Sigmoid colon (tissue), 7 donors: ENCODE measurements around the gene CSNK1G3. TPM values are rescaled to one million over a fixed set of nuclear protein-coding genes. Genes with fewer than 3 reads are reported as not detected.
A peak's percentile ranks its signal among the peaks of the same experiment; 100 is the strongest.

Experiments used
- DNase-seq: peaks from one replicate; pipeline ENCODE4 v3.0.0-alpha.2; 2019
- H3K27ac ChIP-seq, 4 donors: fragments of 200-600 bp; sonication (generic); one replicate each; pipeline ENCODE4 v1.5.1; 2016 to 2019; ENCODE audit warnings: mild to moderate bottlenecking in 1 of 4
- H3K27me3 ChIP-seq, 3 donors: fragments of 200-600 bp; sonication (generic); one replicate each; pipeline ENCODE4 v1.5.1; 2019; ENCODE audit warnings: mild to moderate bottlenecking in 1 of 3
- H3K36me3 ChIP-seq, 4 donors: fragments of 200-600 bp; sonication (generic); one replicate each; pipeline ENCODE4 v1.5.1; 2016 to 2019
- H3K4me1 ChIP-seq, 4 donors: fragments of 200-600 bp; sonication (generic); one replicate each; pipeline ENCODE4 v1.5.1; 2017 to 2019
- H3K4me3 ChIP-seq, 4 donors: fragments of 200-600 bp; sonication (generic); one replicate each; pipeline ENCODE4 v1.5.1; 2017 to 2019; ENCODE audit warnings: mild to moderate bottlenecking in 2 of 4, moderate library complexity in 1 of 4
- H3K9me3 ChIP-seq, 4 donors: fragments of 200-600 bp in 3 of 4; sonication (generic) in 3 of 4; one replicate each; pipeline versions ENCODE4 v1.5.1 to v1.6.1; 2013 to 2019
- EP300 ChIP-seq, 4 donors: sonication (generic); formaldehyde crosslinking; IDR thresholded peaks; one replicate each; pipeline ENCODE4 v1.6.1; 2017; ENCODE audit warnings: antibody characterized with exemption in 4 of 4
- POLR2A ChIP-seq, 2 donors: fragments of 450-650 bp; IDR thresholded peaks; one replicate each; pipeline ENCODE4 v1.6.1; 2016; ENCODE audit warnings: antibody characterized with exemption in 2 of 2, mild to moderate bottlenecking in 2 of 2, moderate library complexity in 2 of 2
- POLR2AphosphoS5 ChIP-seq, 4 donors: sonication (generic); formaldehyde crosslinking; IDR thresholded peaks; one replicate each; pipeline ENCODE4 v1.6.1; 2017; ENCODE audit warnings: antibody characterized with exemption in 4 of 4
- WGBS, 2 donors: extraction: QIAGEN DNeasy Blood & Tissue Kit; methylation state at CpG; one replicate each; pipeline ENCODE4 v1.1.7; 2013; 5-methylcytosine and 5-hydroxymethylcytosine counted together
- intact Hi-C: fragments of 100-400 bp; cut with DNase I; formaldehyde crosslinking; loops from one replicate; pipeline ENCODE4 v1.15.1; 2023
- polyA plus RNA-seq, 3 donors: library from polyadenylated mRNA; stranded (reverse); fragments of 200-250 nt; gene quantifications; one replicate each; pipeline ENCODE4 v1.2.3, GENCODE V29; 2013
- total RNA-seq, 4 donors: library from RNA; depleted of rRNA; stranded (reverse); fragments of >200 nt; gene quantifications; one replicate each; pipeline ENCODE4 v1.1.0, GENCODE V29; 2016
- TF ChIP-seq, protein P1 (sequence below), 4 experiments: fragments of 450-650 bp in 3 of 4; fragments of 200-600 bp in 1 of 4; IDR thresholded peaks; one replicate each; pipeline ENCODE4 v1.5.1; 2016 to 2019; ENCODE audit warnings: antibody characterized with exemption in 4 of 4, mild to moderate bottlenecking in 3 of 4, moderate library complexity in 2 of 4
- donor health status: healthy with polysubstance abuse.
- donor health status: Bipolar disorder and iron deficiency.
- donor health status: healthy.

CSNK1G3 gene
- total and polyA plus RNA-seq, 7 donors = 21.6 to 99.6 (median 55.8) TPM

- no peak for DNase-seq
- Histone ChIP-seq H3K4me1 (no peaks in the 10 kb centered on the region), H3K36me3 (no peaks in the 10 kb centered on the region), H3K4me3 (no peak overlapping the region), H3K27me3 (no peaks in the 10 kb centered on the region), H3K9me3 (no peaks in the 10 kb centered on the region), H3K27ac (no peak overlapping the region)
- TF ChIP-seq, protein P1, sequence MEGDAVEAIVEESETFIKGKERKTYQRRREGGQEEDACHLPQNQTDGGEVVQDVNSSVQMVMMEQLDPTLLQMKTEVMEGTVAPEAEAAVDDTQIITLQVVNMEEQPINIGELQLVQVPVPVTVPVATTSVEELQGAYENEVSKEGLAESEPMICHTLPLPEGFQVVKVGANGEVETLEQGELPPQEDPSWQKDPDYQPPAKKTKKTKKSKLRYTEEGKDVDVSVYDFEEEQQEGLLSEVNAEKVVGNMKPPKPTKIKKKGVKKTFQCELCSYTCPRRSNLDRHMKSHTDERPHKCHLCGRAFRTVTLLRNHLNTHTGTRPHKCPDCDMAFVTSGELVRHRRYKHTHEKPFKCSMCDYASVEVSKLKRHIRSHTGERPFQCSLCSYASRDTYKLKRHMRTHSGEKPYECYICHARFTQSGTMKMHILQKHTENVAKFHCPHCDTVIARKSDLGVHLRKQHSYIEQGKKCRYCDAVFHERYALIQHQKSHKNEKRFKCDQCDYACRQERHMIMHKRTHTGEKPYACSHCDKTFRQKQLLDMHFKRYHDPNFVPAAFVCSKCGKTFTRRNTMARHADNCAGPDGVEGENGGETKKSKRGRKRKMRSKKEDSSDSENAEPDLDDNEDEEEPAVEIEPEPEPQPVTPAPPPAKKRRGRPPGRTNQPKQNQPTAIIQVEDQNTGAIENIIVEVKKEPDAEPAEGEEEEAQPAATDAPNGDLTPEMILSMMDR (IDR thresholded peaks at IDR 0.05) = no peak
- TF ChIP-seq EP300 (IDR thresholded peaks at IDR 0.05) (no peak), POLR2A (IDR thresholded peaks at IDR 0.05) (no peak), POLR2AphosphoS5 (IDR thresholded peaks at IDR 0.05) (peak in 1 of 4 donors; percentile 34)
- WGBS, 2 donors = 89 to 94% methylated on average over 1 of the region's 1 CpG
- intact Hi-C loops = no loop called here
These were observed 35.2 kb upstream of the CSNK1G3 start for GRCh38 chr5:123476731-123477130.

DNA sequence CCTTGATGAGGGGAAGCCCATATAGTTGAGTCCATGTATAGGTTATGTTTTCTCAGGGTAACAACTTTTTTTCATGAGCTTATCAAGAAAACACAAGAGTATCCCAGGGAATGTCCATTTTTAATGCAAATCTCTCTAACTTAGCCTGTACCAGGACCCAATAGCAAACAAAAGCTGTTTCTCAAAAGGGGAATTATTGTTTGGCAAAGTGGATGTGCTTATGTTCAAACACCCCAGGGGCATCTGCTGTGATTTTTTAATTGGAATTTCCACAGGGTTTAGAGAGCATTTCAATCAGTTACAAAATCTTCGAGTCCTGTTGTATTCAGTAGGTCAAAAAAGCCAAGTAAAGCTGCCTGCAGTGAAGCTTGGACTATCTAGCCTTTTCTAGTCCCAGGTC is 33.4 kb upstream of the CSNK1G3 start:
- H3K4me3 ChIP-seq = no peak overlapping the region
- no peaks in the 10 kb centered on the region for H3K9me3 ChIP-seq
- H3K36me3 ChIP-seq = no peaks in the 10 kb centered on the region
- H3K27me3 ChIP-seq = no peaks in the 10 kb centered on the region
- 84 to 92% methylated on average over 1 of the region's 1 CpG for WGBS, 2 donors
- intact Hi-C loops = no loop called here
- H3K27ac ChIP-seq = no peak overlapping the region
- H3K4me1 ChIP-seq = no peaks in the 10 kb centered on the region
- DNase-seq = no peak
- TF ChIP-seq EP300 (IDR thresholded peaks at IDR 0.05) (no peak), POLR2A (IDR thresholded peaks at IDR 0.05) (no peak), POLR2AphosphoS5 (IDR thresholded peaks at IDR 0.05) (no peak)
- TF ChIP-seq, protein P1 (IDR thresholded peaks at IDR 0.05) = no peak

- Histone ChIP-seq H3K27ac (no peak overlapping the region), H3K4me3 (no peak overlapping the region), H3K36me3 (no peaks in the 10 kb centered on the region), H3K4me1 (peaks cover 0 to 26% (median 20%) of the 10 kb centered on the region in 4 donors), H3K27me3 (no peaks in the 10 kb centered on the region), H3K9me3 (no peaks in the 10 kb centered on the region)
- no peak for TF ChIP-seq POLR2A (IDR thresholded peaks at IDR 0.05)
- TF ChIP-seq POLR2AphosphoS5 (IDR thresholded peaks at IDR 0.05) = no peak
- TF ChIP-seq EP300 (IDR thresholded peaks at IDR 0.05) = no peak
- TF ChIP-seq, protein P1 (IDR thresholded peaks at IDR 0.05) = no peak
- WGBS, 2 donors = 91% methylated on average over 4 of the region's 4 CpGs
- intact Hi-C loops = no loop called here
- DNase-seq = no peak
These were observed 29.7 kb upstream of the CSNK1G3 start for GRCh38 chr5:123482258-123482657.

DNA sequence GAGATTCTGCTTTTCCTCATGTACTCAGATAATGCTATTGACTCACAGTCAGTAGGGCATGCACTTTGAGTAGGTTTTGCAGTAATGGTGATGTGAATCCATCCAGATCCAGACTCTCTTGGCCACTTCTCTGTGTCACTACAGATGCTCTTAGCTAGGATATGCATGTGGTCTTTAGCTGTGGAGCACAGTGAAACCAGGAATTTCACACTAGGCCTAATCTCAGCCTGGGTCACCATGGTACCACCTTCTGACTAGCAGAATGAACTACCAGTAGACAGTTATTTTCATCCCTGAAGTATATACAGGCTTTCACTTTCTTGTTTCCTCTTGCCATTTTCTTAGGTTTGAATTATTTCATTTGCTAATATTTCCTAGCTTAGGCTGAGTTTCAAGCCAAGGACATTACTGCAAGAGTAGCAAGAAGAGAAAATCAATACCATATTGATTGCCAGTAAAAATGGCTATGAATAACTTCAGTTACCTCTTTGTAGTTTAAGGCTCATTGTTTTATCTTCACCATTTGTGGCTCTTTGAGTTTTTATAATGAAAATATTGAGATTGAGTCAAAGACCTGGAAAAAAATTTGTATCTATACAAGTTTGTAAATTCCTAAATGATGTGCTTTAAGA is 28.4 kb upstream of the CSNK1G3 start:
- H3K9me3 ChIP-seq = no peaks in the 10 kb centered on the region
- intact Hi-C loops = no loop called here
- H3K27ac ChIP-seq = no peak overlapping the region
- TF ChIP-seq POLR2A (IDR thresholded peaks at IDR 0.05) (no peak), POLR2AphosphoS5 (IDR thresholded peaks at IDR 0.05) (no peak), EP300 (IDR thresholded peaks at IDR 0.05) (no peak)
- TF ChIP-seq, protein P1 (IDR thresholded peaks at IDR 0.05) = no peak
- DNase-seq = no peak
- no peaks in the 10 kb centered on the region for H3K27me3 ChIP-seq
- H3K36me3 ChIP-seq = no peaks in the 10 kb centered on the region
- H3K4me3 ChIP-seq = no peak overlapping the region
- peaks cover 0 to 28% (median 24%) of the 10 kb centered on the region in 4 donors for H3K4me1 ChIP-seq

DNA sequence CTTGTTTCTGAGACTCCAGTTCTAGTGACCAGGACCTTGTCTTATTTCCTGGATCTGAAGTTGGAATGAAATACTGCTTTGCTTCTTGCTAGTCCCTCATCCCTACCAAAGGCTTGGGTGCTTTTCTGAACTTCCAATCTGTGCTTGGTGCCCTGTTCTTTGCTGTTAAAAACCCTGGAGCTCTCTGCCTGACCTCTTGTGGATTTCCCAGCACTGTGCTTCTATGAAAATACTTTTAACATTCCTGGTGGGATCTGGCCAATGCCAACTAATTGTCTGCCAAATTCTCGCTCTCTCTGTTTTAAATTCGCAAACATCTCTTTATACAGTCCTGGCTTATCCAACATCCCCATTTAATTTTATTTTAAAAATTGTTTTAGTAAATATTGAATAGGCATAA is 26.7 kb upstream of the CSNK1G3 start:
- intact Hi-C loops = no loop called here

More for the DNA sequence above, 26.7 kb upstream of the CSNK1G3 start:
- WGBS, 2 donors = 94 to 96% methylated on average over 2 of the region's 2 CpGs
- Histone ChIP-seq H3K27ac (peak overlapping the region in 2 of 4 donors; percentile 31 to 36), H3K27me3 (no peaks in the 10 kb centered on the region), H3K36me3 (no peaks in the 10 kb centered on the region), H3K4me3 (no peak overlapping the region), H3K4me1 (peaks cover 0 to 28% (median 24%) of the 10 kb centered on the region in 4 donors), H3K9me3 (no peaks in the 10 kb centered on the region)
- no peak for TF ChIP-seq EP300 (IDR thresholded peaks at IDR 0.05)
- TF ChIP-seq, protein P1 (IDR thresholded peaks at IDR 0.05) = no peak
- TF ChIP-seq POLR2A (IDR thresholded peaks at IDR 0.05) = no peak
- TF ChIP-seq POLR2AphosphoS5 (IDR thresholded peaks at IDR 0.05) = no peak
- DNase-seq = no peak
